HEK293 (cell line): ENCODE results near the gene KCNMB2.

Experiments
- BCL11A ChIP-seq: fragments of 450-650 bp; formaldehyde crosslinking; IDR thresholded peaks from 2 replicates; pipeline ENCODE4 v1.5.1; 2016; ENCODE audit warnings: low read depth, missing biosample characterization, missing genetic modification characterization
- CTCF ChIP-seq: fragments of 450-650 bp; formaldehyde crosslinking; IDR thresholded peaks from 2 replicates; pipeline ENCODE4 v1.5.1; 2016; ENCODE audit warnings: missing biosample characterization, missing genetic modification characterization
- SP7 ChIP-seq: fragments of 450-650 bp; formaldehyde crosslinking; IDR thresholded peaks from 2 replicates; pipeline ENCODE4 v1.5.1; 2016; ENCODE audit warnings: missing biosample characterization, missing genetic modification characterization
- ZBTB49 ChIP-seq: fragments of 450-650 bp; formaldehyde crosslinking; IDR thresholded peaks from 2 replicates; pipeline ENCODE4 v1.5.1; 2016; ENCODE audit warnings: missing biosample characterization, missing genetic modification characterization, low read depth

- no peak for TF ChIP-seq ZBTB49 (tag by site-specific recombination)
- no peak for TF ChIP-seq SP7 (tag by site-specific recombination)
- TF ChIP-seq CTCF (tag by site-specific recombination), result no peak
- TF ChIP-seq BCL11A (tag by site-specific recombination), result no peak
These were observed 43.7 kb upstream of the KCNMB2 start for GRCh38 chr3:178492491-178492890.
